HG03469 (cell line): Measurements from ENCODE around the gene SORL1-AS1.
A peak's percentile ranks its signal among the peaks of the same experiment; 100 is the strongest.
"Not testable (repeated sequence)": the region's sequence is repeated elsewhere in the genome, so short reads cannot be mapped to it uniquely, and the experiment has no call there.

Experiments
- ATAC-seq: cut with Tn5 transposase; IDR thresholded peaks from one replicate; pipeline ENCODE4 v1.9.1; 2021; ENCODE audit warnings: mild to moderate bottlenecking, moderate library complexity, moderate number of reproducible peaks; ENCODE audit not compliant: unreplicated experiment

The SORL1-AS1 gene

GRCh38 chr11:121431820-121432526 is 20.8 kb downstream of the SORL1-AS1 start:
- ATAC-seq, result no peak

- no peak for ATAC-seq
Observed at GRCh38 chr11:121429556-121429955, 23.2 kb downstream of the SORL1-AS1 start.

- ATAC-seq, result no peak
Observed at GRCh38 chr11:121427400-121427744, 25.4 kb downstream of the SORL1-AS1 start.

GRCh38 chr11:121426476-121427399 is 26.0 kb downstream of the SORL1-AS1 start:
- no peak for ATAC-seq

GRCh38 chr11:121425828-121426227 is 26.9 kb downstream of the SORL1-AS1 start:
- no peak for ATAC-seq

- ATAC-seq, result no peak
Observed at GRCh38 chr11:121422675-121423074, 30.1 kb downstream of the SORL1-AS1 start.

- ATAC-seq, result no peak
Observed at GRCh38 chr11:121421149-121421901, 31.4 kb downstream of the SORL1-AS1 start.

GRCh38 chr11:121420398-121420797 is 32.4 kb downstream of the SORL1-AS1 start:
- ATAC-seq, result no peak

- no peak for ATAC-seq
Observed at GRCh38 chr11:121419836-121420235, 32.9 kb downstream of the SORL1-AS1 start.

GRCh38 chr11:121418625-121419114 is 34.1 kb downstream of the SORL1-AS1 start:
- no peak for ATAC-seq

GRCh38 chr11:121417607-121418006 is 35.2 kb downstream of the SORL1-AS1 start:
- ATAC-seq, result no peak

- ATAC-seq, result peak; percentile 62
Observed at GRCh38 chr11:121417055-121417551, 35.7 kb downstream of the SORL1-AS1 start.

GRCh38 chr11:121415856-121416255 is 36.9 kb downstream of the SORL1-AS1 start:
- no peak for ATAC-seq

- no peak for ATAC-seq
Observed at GRCh38 chr11:121414141-121414913, 38.4 kb downstream of the SORL1-AS1 start.

- ATAC-seq, result no peak
Observed at GRCh38 chr11:121412711-121413415, 39.9 kb downstream of the SORL1-AS1 start.

- no peak for ATAC-seq
Observed at GRCh38 chr11:121412000-121412587, 40.7 kb downstream of the SORL1-AS1 start.

GRCh38 chr11:121411330-121411729 is 41.4 kb downstream of the SORL1-AS1 start:
- not testable (repeated sequence) for ATAC-seq

GRCh38 chr11:121410041-121410440 is 42.7 kb downstream of the SORL1-AS1 start:
- ATAC-seq, result not testable (repeated sequence)

- no peak for ATAC-seq
Observed at GRCh38 chr11:121408830-121409229, 43.9 kb downstream of the SORL1-AS1 start.
